GM19463 (cell line): ENCODE measurements around the gene CD200.

Experiments
- ATAC-seq: cut with Tn5 transposase; IDR thresholded peaks from one replicate; pipeline ENCODE4 v1.9.1; 2021; ENCODE audit warnings: mild to moderate bottlenecking, moderate library complexity; ENCODE audit not compliant: unreplicated experiment

Gene CD200, protein sequence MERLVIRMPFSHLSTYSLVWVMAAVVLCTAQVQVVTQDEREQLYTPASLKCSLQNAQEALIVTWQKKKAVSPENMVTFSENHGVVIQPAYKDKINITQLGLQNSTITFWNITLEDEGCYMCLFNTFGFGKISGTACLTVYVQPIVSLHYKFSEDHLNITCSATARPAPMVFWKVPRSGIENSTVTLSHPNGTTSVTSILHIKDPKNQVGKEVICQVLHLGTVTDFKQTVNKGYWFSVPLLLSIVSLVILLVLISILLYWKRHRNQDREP

GRCh38 chr3:112333002-112333380, at the start of gene CD200:
Gene CD200, plus strand, starts transcription at chr3:112333156. Its CDS starts 57 bp downstream, at chr3:112333213.
- ATAC-seq, result peak; percentile 64

- ATAC-seq, result no peak
These were observed 43.9 kb upstream of the CD200 start for GRCh38 chr3:112289011-112289410.

- ATAC-seq, result peak; percentile 47
These were observed 39.3 kb upstream of the CD200 start, which contains the start of gene SLC9C1 for GRCh38 chr3:112293368-112294321. Gene SLC9C1, minus strand, starts transcription at chr3:112294216. Its CDS starts 7,425 bp downstream, at chr3:112286791.

- no peak for ATAC-seq
These were observed 35.2 kb upstream of the CD200 start for GRCh38 chr3:112297714-112298113.

GRCh38 chr3:112298781-112299180, 34.2 kb upstream of the CD200 start:
- no peak for ATAC-seq

DNA sequence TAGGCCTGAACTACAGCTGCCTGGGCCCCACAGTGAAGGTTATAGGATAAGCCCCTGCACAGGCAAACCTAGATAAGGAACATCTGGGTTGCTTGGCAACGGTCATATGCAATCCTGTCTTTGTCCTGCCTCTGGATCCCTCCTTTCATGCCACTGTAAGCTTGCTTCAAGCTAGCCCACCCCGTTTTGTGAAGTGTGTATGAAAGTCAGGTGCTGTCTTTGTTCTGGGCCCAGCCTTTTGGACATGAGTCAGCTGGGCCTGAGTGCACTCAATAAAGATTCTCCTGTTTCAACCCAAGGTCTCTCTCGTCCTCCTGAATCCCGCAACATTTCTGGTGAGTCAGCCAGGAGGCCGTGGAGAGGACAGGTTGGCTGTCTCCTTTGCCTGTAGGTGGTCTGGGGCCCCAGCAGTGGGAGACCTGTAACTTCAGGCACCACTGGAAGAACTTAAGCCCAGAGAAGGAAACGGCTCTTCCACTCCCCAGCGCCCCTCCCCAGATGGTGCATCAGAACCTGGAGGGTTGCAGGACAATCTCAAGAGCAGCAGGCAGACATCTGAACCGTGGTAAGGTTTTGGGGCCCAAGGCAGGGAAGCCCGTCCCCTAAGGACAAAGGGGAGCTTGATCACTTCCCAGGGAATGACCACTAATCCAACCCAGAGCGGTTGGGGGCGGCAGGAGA, 30.7 kb upstream of the CD200 start:
- no peak for ATAC-seq

DNA sequence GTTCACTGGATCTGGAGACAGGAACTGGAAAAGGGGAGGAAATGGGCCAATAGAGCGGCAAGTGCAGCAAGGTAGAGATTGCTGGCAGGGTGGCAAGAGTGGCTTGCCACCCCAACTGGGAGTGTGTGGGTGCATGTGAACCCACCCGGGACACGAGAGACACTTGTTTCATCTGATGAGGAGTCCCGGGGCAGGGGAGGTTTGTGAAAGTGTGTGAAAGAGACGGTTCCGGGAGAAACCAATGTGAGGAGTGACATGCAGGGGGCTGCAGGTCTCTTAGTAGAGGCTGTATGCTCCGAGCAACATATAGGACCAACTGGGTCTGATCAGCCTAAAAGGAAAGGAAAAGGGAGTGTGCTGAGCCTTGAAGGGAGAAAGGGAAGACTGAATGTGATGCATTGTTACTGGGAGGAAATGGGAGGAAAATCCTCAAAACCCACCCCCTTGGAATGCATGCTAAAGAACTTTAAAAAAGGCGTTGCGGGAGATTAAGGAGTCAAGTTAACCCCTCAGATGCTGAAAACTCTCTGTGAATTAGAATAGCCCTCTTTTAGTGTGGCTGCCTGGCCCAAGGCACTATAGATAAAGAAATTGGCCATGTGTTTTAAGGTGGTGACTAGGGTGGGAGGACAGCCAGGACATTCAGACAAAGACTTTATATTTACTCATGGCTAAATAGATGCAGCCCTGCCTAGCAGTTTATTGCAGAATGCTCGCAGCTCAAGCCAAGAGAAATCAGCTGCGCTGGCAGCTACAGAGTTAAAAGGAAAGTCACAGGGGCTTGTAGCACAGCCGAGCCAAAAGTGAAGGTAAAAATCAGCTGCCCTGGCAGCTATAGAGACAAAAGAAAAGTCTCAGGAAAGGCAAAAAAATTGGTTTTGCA, 29.8 kb upstream of the CD200 start:
- peak; percentile 46 for ATAC-seq

- peak; percentile 48 for ATAC-seq
These were observed 29.1 kb upstream of the CD200 start for GRCh38 chr3:112303764-112304325.

DNA sequence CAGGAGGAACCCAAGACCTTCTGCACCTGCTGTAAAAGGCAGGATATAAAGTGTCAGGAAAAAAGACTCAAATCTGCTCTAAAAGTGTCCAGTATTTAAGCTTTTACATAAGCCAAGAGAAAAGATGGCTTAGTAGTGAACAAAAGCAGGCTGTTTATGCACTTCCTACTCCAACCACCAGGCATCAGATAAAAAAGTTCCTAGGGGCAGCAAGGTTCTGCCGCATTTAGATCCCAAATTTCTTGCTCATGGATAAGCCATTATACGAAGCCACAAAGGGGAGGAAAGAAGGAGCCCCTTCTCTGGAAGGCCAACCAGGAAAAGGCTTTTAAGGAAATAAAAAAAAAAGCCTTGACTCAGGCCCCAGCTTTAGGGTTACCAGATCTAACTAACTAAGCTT, 28.3 kb upstream of the CD200 start:
- no peak for ATAC-seq

DNA sequence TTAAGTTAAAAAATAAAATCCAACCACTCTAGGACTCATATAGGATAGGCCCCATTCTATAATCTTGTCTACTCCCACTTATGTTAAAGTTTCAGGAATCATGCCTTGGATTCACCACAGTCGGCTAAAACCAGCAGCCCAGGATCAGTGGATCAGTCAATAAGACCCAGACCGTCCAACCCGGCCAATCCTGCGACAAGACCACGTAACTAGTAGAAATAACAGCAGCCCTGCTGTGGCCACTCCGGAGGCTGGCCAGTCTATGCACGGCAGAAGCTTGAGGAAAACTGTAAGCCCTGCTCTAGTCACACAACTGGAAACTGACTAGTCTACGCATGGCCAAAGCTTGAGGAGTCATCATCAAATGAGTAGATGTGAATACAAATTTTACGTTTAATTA, 26.1 kb upstream of the CD200 start:
- no peak for ATAC-seq

DNA sequence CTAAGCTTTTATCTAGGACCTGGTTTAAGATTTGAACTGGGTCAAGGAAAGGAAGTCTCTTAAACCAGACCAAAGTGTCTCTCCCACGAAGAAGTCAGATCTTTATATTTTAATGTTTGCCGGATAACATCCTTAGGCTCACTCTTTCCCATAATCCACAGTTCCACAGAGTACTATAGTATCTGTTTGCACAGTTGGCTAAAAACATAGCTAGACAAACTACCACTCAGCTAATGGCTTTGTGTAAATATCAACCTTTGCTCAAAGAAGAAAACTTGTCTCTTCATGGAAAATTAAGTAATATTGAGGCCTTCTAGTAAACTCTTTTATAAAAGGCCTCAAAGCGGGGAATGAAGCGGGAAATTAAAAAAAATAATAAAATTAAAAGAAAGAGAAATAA, 25.4 kb upstream of the CD200 start:
- ATAC-seq, result no peak

GRCh38 chr3:112308151-112308911, 24.6 kb upstream of the CD200 start:
- ATAC-seq, result no peak

DNA sequence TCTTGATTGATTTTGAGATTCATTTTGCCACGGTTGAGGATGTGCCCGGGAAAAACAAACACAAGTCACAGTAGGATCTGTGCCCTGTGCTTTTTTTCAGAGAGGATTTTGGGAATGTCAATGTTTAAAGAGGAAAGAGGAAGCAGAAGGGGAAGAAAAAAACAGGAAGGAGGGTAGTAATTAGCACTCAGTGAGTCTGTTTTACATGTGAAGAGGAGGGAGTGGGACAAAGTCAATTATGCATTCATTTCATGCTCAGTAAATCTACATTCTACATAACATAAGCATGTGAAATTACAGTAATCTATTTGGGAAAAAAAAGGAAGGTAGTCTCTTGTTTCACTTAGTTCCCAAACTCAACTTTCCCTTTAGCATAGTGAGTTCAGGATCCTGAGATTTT, 18.3 kb upstream of the CD200 start:
- no peak for ATAC-seq

DNA sequence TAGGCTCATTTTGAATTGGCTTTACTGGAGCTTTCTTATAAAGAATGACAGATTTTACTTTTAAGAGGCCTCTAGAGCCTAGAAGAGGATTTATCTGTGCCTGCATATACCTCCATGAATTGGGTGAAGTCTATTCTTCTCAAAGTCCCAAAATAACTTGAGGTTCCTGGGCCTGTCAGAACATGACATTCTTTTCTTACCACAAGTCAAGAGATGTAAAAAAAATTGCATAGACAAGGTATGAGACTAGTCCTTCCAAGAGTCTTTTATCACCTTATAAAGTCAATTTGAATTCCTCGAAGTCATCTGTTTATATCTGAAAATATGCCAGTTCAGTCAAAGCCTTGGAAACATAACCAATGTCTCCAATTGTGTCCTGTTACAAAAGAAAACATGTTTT, 17.2 kb upstream of the CD200 start:
- no peak for ATAC-seq

GRCh38 chr3:112319516-112320276, 13.3 kb upstream of the CD200 start:
- no peak for ATAC-seq

- no peak for ATAC-seq
These were observed 12.3 kb upstream of the CD200 start for GRCh38 chr3:112320691-112321090.

GRCh38 chr3:112321867-112322652, 10.9 kb upstream of the CD200 start:
- ATAC-seq, result no peak
